GM12874 (cell line): ENCODE measurements around the gene C5orf22.

ENCODE experiments used
- TF ChIP-seq, protein P1 (sequence below): IDR thresholded peaks from 2 replicates; pipeline ENCODE4 v1.5.1; 2011; ENCODE audit warnings: low read depth, mild to moderate bottlenecking, control low read depth, low read length, moderate library complexity; ENCODE audit not compliant: insufficient read depth

The C5orf22 gene

GRCh38 chr5:31496891-31497290, 35.2 kb upstream of the C5orf22 start:
- TF ChIP-seq, protein P1, sequence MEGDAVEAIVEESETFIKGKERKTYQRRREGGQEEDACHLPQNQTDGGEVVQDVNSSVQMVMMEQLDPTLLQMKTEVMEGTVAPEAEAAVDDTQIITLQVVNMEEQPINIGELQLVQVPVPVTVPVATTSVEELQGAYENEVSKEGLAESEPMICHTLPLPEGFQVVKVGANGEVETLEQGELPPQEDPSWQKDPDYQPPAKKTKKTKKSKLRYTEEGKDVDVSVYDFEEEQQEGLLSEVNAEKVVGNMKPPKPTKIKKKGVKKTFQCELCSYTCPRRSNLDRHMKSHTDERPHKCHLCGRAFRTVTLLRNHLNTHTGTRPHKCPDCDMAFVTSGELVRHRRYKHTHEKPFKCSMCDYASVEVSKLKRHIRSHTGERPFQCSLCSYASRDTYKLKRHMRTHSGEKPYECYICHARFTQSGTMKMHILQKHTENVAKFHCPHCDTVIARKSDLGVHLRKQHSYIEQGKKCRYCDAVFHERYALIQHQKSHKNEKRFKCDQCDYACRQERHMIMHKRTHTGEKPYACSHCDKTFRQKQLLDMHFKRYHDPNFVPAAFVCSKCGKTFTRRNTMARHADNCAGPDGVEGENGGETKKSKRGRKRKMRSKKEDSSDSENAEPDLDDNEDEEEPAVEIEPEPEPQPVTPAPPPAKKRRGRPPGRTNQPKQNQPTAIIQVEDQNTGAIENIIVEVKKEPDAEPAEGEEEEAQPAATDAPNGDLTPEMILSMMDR = no peak

DNA sequence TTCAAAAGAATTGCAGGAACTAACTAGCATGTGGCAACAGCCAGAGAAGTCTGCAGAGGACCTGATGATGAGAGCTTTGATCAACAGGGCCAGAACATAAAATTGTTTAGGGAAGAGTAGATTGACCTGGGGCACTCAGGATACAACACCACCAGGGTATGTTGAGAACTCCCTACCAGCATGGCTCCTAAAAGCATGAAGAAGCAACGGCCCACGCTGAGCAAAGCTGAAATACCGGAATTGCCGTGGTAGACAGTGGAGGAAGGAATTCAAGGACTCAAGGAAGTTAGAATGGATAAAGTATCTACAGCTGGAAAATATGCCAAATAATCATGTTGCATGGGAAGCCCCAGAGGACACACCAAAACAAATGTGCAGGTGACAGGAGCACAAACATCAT, 31.8 kb upstream of the C5orf22 start:
- TF ChIP-seq, protein P1 = no peak

DNA sequence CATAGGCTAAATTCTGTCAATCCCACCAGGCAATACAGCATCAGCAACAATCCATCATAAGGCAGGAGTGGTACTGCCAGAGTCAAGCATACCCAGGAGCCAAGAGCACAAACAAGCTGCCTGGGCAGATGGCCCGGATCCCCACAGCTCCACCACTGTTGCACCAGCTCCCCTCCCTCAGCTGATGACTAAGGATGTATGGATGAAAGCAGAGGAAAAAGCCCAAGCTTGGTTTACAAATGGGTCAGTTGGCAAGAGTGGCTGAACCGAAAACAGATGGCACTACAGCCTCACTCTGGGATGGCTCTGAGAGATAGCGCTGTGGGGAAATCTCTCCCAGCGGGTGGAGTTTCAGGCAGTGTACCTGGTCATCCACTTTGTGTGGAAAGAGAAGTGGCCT, 29.6 kb upstream of the C5orf22 start:
- TF ChIP-seq, protein P1 = no peak

- TF ChIP-seq, protein P1 = no peak
Observed at GRCh38 chr5:31504529-31504928, 27.6 kb upstream of the C5orf22 start.

DNA sequence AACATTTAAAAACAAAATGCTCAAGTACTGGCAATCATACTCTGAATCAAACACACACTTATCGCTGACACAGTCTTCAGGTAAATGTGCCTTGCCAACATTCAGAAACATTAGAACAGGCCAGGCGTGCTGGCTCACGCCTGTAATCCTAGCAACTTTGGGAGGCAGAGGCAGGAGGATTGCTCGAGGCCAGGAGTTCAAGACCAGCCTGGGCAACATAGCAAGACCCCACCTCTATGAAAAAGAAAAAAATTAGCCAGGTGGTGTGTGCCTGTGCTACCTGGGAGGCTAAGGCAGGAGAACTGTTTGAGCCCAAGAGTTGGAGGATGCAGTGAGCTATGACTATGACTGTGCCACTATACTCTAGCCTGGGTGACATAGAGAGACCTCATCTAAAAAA, 20.8 kb upstream of the C5orf22 start:
- TF ChIP-seq, protein P1 = no peak

GRCh38 chr5:31516802-31517201, 15.3 kb upstream of the C5orf22 start:
- TF ChIP-seq, protein P1 = no peak

- TF ChIP-seq, protein P1 = no peak
Observed at GRCh38 chr5:31523041-31523440, 9.1 kb upstream of the C5orf22 start.
